Measurements from ENCODE around the gene NCBP2.

Gene NCBP2

DNA sequence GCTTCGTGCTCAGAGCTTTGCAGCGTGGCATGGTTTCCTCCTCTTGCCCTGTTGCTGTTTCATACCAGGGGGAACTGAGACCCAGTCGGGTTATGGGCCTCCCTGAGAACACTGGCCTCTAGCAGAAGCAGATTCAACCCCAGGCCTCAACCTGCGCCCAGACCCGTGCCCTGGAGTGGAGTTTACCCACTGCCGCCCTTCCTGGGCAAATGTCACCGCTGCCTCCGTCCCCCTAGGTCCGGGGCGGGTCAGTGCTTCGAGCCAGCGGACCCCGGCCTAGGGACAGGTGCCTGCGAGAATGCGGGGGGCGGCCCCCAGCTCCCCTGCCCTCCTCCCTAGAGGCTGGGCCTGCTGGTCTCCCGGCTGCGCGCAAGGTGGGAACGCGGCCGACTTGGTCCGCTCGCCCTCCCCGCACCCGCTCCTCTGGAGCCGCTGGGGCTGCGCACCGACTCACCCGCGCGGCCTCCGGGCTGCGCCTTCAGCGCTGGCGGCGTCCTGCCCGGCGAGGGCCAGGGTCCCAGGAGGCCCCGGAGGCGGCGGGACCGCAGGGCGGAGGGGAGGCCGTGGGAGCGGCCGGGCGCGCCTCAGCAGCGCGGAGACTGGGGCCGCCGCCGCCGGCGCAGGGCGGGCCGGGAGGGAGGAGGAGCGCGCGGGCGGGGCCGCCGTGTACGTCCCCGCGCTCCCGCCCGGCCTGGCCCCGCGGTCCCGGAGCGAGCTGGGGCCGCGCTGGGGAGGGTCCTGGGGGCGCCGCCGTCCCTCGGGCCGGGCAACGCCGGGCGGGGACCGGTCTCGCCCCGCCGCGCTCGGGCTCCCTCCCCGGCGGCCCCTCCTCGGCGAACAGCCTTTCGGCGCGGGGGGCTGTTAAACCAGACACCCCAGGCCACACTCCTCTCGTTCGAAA is 26.2 kb upstream of the NCBP2 start, which contains the start of gene PIGZ:
TSS of gene PIGZ (minus strand) at position 601 of the 901 bp plus-strand sequence. CDS start 16,802 bp downstream, outside the sequence.
- TF ChIP-seq, protein P1, sequence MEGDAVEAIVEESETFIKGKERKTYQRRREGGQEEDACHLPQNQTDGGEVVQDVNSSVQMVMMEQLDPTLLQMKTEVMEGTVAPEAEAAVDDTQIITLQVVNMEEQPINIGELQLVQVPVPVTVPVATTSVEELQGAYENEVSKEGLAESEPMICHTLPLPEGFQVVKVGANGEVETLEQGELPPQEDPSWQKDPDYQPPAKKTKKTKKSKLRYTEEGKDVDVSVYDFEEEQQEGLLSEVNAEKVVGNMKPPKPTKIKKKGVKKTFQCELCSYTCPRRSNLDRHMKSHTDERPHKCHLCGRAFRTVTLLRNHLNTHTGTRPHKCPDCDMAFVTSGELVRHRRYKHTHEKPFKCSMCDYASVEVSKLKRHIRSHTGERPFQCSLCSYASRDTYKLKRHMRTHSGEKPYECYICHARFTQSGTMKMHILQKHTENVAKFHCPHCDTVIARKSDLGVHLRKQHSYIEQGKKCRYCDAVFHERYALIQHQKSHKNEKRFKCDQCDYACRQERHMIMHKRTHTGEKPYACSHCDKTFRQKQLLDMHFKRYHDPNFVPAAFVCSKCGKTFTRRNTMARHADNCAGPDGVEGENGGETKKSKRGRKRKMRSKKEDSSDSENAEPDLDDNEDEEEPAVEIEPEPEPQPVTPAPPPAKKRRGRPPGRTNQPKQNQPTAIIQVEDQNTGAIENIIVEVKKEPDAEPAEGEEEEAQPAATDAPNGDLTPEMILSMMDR (IDR thresholded peaks at IDR 0.05; ENCODE audit: insufficient read depth, low read depth, low read length, missing control alignments), result no peak
- peak; percentile 71 for DNase-seq (ENCODE audit: low read depth)

DNA sequence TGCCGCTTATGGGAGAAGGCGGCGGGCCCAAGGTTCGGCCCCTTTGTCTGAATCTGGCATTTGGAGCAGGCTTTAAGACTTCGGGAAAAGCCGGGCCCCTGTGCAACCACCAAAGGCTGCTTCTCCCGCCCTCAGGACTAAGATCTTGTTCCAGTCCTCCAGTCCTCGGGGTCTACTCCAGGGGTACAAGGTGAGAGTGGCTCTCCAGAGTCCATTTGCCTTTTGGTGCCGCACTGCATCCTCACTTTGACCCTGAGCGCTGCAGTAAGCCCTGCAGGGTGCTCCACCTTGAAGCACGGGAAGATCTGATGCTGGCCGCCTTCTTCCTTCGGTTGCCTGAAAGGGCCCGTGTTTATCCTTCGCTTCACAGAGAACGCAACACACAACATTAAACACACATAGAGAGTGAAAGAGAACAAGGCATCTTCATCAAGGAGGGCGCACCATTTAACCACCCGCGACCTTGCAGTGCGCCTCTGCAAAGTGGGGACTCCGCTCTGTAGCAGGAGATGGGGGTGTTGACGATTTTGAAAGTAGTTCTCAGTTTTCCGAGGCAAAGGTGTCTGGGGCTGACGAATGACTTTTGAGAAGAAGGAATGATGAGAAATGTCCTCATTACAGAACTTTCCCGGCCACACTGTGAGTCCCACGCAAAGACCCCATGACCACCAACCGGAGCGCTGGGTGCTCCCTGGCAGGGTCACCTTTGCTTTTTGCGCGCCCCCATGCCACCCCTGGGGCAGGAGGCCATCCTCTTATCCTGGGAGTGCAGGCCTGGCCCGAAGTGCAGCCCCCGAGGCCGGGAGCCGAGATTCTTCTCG is 25.3 kb upstream of the NCBP2 start:
- H3K4me3 ChIP-seq (ENCODE audit: low read depth, low read length), result peak overlapping the region; percentile 81

More for the DNA sequence above, 26.2 kb upstream of the NCBP2 start, which contains the start of gene PIGZ:
- peak within 1 kb of the TSS; percentile 81 for H3K4me3 ChIP-seq (ENCODE audit: low read depth, low read length)

DNA sequence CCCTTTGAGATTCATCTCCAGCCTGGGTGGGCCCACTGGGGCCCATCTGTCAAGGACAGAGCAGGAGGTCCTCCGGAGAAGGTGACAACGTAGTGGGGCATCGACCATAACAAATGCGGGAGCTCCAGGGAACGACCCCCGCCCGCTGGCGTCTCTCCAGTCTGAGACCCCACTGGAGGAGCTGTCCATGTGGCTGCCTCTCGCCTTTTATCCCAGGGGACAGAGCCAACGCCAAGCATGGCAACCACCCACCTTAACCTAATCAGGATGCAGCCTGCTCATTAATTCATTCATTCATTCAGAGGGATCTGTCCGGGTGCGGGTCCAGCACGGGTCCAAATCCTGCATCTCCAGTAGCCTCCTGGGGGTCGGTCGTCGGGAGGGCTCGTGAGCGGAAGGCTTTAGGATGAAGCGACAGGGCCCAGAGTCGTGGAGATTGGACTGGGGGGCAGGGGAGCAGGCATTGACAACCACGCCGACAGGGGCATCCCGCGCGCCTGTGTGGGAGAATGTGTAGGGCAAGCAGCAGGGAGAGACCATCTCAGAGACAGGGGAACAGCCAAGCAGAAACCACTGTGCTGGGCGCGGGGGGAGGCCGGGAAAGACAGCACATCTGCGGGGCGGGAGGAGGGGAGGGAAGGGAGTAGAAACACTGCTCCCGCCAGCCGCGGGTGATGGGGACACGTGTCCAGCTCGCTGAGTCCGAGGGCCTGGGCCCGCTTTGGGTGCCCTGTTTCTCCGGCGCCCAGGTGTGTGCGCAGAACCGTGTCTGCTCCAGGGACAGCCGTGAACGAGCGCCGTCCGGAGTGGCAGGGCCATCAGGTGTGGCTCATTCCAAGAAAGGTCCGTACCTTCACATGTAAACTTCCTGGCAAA is 24.4 kb upstream of the NCBP2 start:
- TF ChIP-seq, protein P1 (IDR thresholded peaks at IDR 0.05; ENCODE audit: insufficient read depth, low read depth, low read length, missing control alignments), result no peak
- H3K4me3 ChIP-seq (ENCODE audit: low read depth, low read length), result no peak overlapping the region
- DNase-seq (ENCODE audit: low read depth), result no peak

More for the DNA sequence above, 25.3 kb upstream of the NCBP2 start:
- TF ChIP-seq, protein P1 (IDR thresholded peaks at IDR 0.05; ENCODE audit: insufficient read depth, low read depth, low read length, missing control alignments), result no peak
- no peak for DNase-seq (ENCODE audit: low read depth)

DNA sequence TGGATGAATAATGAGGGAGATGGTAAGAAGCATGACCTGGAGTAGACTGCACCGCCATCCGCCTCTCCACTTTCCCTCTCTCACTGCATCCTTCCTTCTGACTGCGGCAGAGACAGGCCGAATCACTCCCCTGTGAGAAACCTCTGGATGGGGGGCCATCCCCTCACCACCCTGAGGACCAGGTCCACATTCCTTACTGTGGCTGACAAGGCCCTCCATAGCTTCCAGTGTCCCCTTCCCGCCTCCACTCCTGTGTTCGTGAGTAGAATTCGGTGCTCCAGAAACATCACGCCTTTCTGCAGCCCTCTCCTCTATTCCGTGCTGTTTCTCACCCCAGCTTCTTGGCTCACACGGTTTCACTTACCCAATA is 23.5 kb upstream of the NCBP2 start:
- DNase-seq (ENCODE audit: low read depth), result no peak
- TF ChIP-seq, protein P1 (IDR thresholded peaks at IDR 0.05; ENCODE audit: insufficient read depth, low read depth, low read length, missing control alignments), result no peak
- H3K4me3 ChIP-seq (ENCODE audit: low read depth, low read length), result no peak overlapping the region

DNA sequence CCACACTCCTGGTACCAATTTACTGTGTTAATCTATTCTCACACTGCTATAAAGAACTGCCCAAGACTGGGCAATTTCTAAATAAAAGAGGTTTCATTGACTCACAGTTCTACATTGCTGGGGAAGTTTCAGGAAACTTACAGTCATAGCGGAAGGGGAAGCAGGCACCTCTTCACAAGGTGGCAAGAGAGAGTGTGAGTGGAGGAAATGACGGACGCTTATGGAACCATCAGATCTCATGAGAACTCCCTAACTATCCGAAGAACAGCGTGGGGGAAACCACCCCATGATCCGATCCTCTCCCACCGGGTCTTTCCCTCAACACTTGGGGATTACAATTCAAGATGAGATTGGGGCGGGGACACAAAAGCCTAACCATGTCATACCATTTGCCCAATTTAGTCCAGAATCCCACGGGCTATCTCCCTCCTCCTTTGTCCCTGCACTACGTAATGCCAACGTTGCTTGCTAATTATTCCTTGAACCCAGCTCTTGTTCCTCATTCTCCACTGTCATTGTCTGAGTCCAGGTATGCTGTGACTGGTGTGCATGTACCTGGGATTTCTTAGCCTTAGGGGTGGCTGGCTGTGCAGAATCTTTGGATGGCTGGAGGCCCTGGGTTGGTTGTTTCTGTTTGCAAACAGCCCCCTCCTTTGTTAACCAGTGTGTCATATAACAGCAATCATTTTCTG is 22.9 kb upstream of the NCBP2 start:
- DNase-seq (ENCODE audit: low read depth), result no peak

More for the DNA sequence above, 22.9 kb upstream of the NCBP2 start:
- TF ChIP-seq, protein P1 (IDR thresholded peaks at IDR 0.05; ENCODE audit: insufficient read depth, low read depth, low read length, missing control alignments), result no peak
- no peak overlapping the region for H3K4me3 ChIP-seq (ENCODE audit: low read depth, low read length)
